Prostate gland (tissue), 2 donors: ENCODE measurements around the gene YEATS4. TPM values are rescaled to one million over a fixed set of nuclear protein-coding genes. Genes with fewer than 3 reads are reported as not detected.

Experiments
- DNase-seq: peaks from one replicate; pipeline ENCODE4 v3.0.0-alpha.2; 2019; ENCODE audit warnings: low spot score
- H3K27ac ChIP-seq, 2 donors: fragments of 200-600 bp; sonication (generic); 2 replicates each; pipeline ENCODE4 v1.5.1; 2017 to 2019
- H3K27me3 ChIP-seq: fragments of 200-600 bp; sonication (generic); replicated peaks from 2 replicates; pipeline ENCODE4 v1.5.1; 2019; ENCODE audit not compliant: insufficient read depth
- H3K36me3 ChIP-seq, 2 donors: fragments of 200-600 bp; sonication (generic); 1 replicate in 1 of 2; 2 replicates in 1 of 2; pipeline versions ENCODE4 v1.5.1 to v1.8.1; 2017 to 2019
- H3K4me1 ChIP-seq: fragments of 200-600 bp; sonication (generic); replicated peaks from 2 replicates; pipeline ENCODE4 v1.5.1; 2019
- H3K4me3 ChIP-seq, 2 donors: fragments of 200-600 bp; sonication (generic); 2 replicates each; pipeline ENCODE4 v1.5.1; 2017 to 2019
- H3K9me3 ChIP-seq: fragments of 200-600 bp; sonication (generic); 2 replicates; pipeline ENCODE4 v1.5.1; 2017
- POLR2A ChIP-seq: fragments of 450-650 bp; IDR thresholded peaks from one replicate; pipeline ENCODE4 v1.6.1; 2016; ENCODE audit warnings: antibody characterized with exemption, mild to moderate bottlenecking
- POLR2AphosphoS5 ChIP-seq: sonication (generic); formaldehyde crosslinking; IDR thresholded peaks from one replicate; pipeline ENCODE4 v1.6.1; 2017; ENCODE audit warnings: antibody characterized with exemption
- WGBS: methylation state at CpG from one replicate; pipeline ENCODE4 v1.1.5; 2018; 5-methylcytosine and 5-hydroxymethylcytosine counted together
- intact Hi-C: fragments of 100-400 bp; cut with DNase I; formaldehyde crosslinking; loops from one replicate; pipeline ENCODE4 v1.14.2; 2022
- total RNA-seq, 2 donors: library from RNA; depleted of rRNA; stranded (reverse); fragments of >200 nt; gene quantifications; one replicate each; pipeline ENCODE4 v1.1.0, GENCODE V29; 2016
- TF ChIP-seq, protein P1 (sequence below), 4 experiments: fragments of 200-600 bp in 2 of 4; fragments of 450-650 bp in 2 of 4; sonication (generic) in 2 of 4; IDR thresholded peaks; 1 replicate in 3 of 4; 2 replicates in 1 of 4; pipeline ENCODE4 v1.5.1; 2016 to 2019; ENCODE audit warnings: antibody characterized with exemption in 4 of 4, mild to moderate bottlenecking in 2 of 4, moderate library complexity in 2 of 4

The YEATS4 gene
- total RNA-seq, 2 donors from 2014 or later: 29.0 to 57.4 TPM

DNA sequence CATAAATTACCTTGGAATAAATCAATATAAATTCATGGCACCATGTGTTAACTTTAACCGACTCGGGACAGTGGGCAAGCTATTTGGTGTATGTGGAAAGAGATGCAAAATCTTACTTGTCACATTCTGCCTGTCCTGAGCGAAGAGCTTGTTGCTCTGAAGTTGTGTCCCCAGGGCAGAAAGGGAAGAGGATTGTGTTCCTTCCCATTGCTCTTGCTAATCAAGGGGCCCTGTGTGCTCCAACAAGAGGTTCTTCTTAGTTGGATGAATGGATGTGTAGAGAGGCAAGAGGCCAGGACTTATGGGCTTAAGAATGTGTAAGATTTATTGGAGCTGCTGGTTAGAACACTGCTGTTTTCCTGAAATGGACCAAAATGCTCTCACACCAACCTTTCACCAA lies 74.1 kb downstream of the YEATS4 start:
- Histone ChIP-seq H3K27ac (no peak overlapping the region), H3K27me3 (no peaks in the 10 kb centered on the region), H3K4me1 (no peaks in the 10 kb centered on the region), H3K4me3 (no peak overlapping the region), H3K9me3 (no peaks in the 10 kb centered on the region), H3K36me3 (no peaks in the 10 kb centered on the region)
- WGBS: 95% methylated on average over 3 of the region's 3 CpGs
- no peak for TF ChIP-seq POLR2AphosphoS5
- TF ChIP-seq POLR2A: no peak
- TF ChIP-seq, protein P1, sequence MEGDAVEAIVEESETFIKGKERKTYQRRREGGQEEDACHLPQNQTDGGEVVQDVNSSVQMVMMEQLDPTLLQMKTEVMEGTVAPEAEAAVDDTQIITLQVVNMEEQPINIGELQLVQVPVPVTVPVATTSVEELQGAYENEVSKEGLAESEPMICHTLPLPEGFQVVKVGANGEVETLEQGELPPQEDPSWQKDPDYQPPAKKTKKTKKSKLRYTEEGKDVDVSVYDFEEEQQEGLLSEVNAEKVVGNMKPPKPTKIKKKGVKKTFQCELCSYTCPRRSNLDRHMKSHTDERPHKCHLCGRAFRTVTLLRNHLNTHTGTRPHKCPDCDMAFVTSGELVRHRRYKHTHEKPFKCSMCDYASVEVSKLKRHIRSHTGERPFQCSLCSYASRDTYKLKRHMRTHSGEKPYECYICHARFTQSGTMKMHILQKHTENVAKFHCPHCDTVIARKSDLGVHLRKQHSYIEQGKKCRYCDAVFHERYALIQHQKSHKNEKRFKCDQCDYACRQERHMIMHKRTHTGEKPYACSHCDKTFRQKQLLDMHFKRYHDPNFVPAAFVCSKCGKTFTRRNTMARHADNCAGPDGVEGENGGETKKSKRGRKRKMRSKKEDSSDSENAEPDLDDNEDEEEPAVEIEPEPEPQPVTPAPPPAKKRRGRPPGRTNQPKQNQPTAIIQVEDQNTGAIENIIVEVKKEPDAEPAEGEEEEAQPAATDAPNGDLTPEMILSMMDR (IDR thresholded peaks at IDR 0.05): no peak
- intact Hi-C loops: no loop called here
- DNase-seq: no peak

DNA sequence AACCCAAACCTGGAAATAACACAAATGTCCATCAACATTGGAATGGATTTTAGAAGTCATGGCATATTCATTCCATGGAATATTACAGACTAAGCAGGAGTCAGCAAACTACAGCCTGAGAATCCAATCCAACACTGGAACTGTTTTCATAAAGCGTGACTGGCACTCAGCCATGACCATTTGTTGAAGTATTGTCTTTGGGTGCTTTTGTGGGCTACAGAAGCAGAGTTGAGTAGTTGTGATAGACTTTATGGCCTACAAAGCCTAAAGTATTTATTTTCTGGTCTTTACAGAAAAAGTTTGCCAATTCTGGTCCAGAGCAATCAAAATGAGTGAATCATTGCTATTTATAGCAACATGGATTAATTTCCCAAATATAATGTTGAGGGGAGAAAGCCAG lies 76.1 kb downstream of the YEATS4 start:
- WGBS: 82% methylated on average over 1 of the region's 1 CpG
- TF ChIP-seq POLR2AphosphoS5 (no peak), POLR2A (no peak)
- TF ChIP-seq, protein P1 (IDR thresholded peaks at IDR 0.05): no peak
- Histone ChIP-seq H3K9me3 (no peaks in the 10 kb centered on the region), H3K27me3 (no peaks in the 10 kb centered on the region), H3K27ac (no peak overlapping the region), H3K36me3 (no peaks in the 10 kb centered on the region), H3K4me3 (no peak overlapping the region), H3K4me1 (no peaks in the 10 kb centered on the region)
- intact Hi-C loops: no loop called here
- no peak for DNase-seq

DNA sequence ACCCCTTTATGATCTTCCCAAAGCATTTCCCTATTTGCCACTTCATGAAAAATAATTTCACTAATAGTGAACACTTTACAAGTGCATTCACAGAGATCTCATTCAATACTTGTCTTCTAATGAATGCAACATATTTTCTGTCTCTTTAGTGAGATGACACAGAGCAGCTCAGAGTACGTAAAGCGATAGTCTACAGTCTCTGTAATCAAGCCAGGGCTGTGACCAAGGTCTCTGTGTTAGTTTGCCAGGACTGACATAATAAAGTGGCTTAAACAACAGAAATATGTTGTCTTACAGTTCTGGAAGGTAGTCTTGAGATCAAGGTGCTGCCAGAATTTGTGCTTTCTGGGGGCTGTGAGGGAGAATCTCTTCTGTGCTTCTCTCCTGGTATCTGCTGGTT lies 77.5 kb downstream of the YEATS4 start:
- no peaks in the 10 kb centered on the region for H3K27me3 ChIP-seq
- H3K27ac ChIP-seq: no peak overlapping the region
- no peak for DNase-seq
- no peaks in the 10 kb centered on the region for H3K9me3 ChIP-seq
- H3K4me3 ChIP-seq: no peak overlapping the region
- intact Hi-C loops: no loop called here
- no peaks in the 10 kb centered on the region for H3K4me1 ChIP-seq
- no peaks in the 10 kb centered on the region for H3K36me3 ChIP-seq
- 62% methylated on average over 2 of the region's 2 CpGs for WGBS
- no peak for TF ChIP-seq POLR2A
- no peak for TF ChIP-seq POLR2AphosphoS5
- TF ChIP-seq, protein P1 (IDR thresholded peaks at IDR 0.05): no peak

DNA sequence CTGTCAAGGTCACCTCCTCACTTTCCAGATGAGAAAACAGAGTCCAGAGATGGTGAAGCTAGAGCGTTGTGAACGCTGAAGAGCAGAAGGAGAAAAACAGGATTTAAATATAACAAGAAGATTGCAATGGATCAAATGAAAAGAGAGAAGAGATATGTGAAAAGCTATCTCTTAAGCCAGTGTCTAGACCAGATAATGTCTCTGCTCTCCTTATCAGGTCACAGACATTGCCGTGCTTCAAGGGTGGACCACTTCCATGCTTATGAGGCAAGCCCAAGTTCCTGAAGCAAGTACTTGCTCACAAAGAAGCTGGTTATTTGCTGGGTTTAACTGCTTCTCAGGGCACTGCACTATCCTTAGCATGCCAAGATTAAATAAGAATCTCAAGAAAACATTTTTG lies 79.0 kb downstream of the YEATS4 start:
- TF ChIP-seq, protein P1 (IDR thresholded peaks at IDR 0.05): no peak
- TF ChIP-seq POLR2AphosphoS5 (no peak), POLR2A (no peak)
- Histone ChIP-seq H3K27ac (no peak overlapping the region), H3K36me3 (no peaks in the 10 kb centered on the region), H3K4me1 (no peaks in the 10 kb centered on the region), H3K4me3 (no peak overlapping the region), H3K9me3 (no peaks in the 10 kb centered on the region), H3K27me3 (no peaks in the 10 kb centered on the region)
- 94% methylated on average over 3 of the region's 3 CpGs for WGBS
- no peak for DNase-seq
- intact Hi-C loops: no loop called here

DNA sequence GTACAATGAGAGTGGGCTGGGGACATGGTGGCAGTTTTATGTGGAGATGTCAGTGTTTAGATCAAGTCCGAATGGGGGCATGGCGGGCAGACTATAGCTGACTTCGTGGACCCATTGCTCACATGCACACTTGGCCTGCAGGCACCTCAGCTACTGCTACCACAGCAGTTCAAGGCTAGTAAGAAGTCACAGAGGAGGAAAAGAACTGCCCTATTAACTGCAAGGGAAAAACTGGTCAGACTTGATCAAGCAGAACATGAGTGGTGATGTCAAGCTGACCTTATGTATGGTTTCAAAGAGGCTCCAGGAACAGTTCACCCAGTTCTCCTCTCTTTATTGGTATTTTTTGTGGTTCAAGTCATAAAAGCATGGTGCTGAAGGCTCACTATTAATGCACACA lies 80.5 kb downstream of the YEATS4 start:
- H3K27ac ChIP-seq: peak overlapping the region in 1 of 2 donors; percentile 30
- no peaks in the 10 kb centered on the region for H3K36me3 ChIP-seq
- intact Hi-C loops: no loop called here
- whole genome bisulfite sequencing: 79% methylated on average over 3 of the region's 3 CpGs
- H3K4me1 ChIP-seq: no peaks in the 10 kb centered on the region
- H3K4me3 ChIP-seq: no peak overlapping the region
- TF ChIP-seq, protein P1 (IDR thresholded peaks at IDR 0.05): no peak
- no peak for TF ChIP-seq POLR2A
- TF ChIP-seq POLR2AphosphoS5: peak; percentile 27
- H3K27me3 ChIP-seq: no peaks in the 10 kb centered on the region
- H3K9me3 ChIP-seq: no peaks in the 10 kb centered on the region
- peak; percentile 8 for DNase-seq
